ENCODE results near the gene PTCSC3. TPM values are rescaled to one million over a fixed set of nuclear protein-coding genes. Genes with fewer than 3 reads are reported as not detected.

Gene PTCSC3
- polyA plus RNA-seq, 3 donors: not detected

DNA sequence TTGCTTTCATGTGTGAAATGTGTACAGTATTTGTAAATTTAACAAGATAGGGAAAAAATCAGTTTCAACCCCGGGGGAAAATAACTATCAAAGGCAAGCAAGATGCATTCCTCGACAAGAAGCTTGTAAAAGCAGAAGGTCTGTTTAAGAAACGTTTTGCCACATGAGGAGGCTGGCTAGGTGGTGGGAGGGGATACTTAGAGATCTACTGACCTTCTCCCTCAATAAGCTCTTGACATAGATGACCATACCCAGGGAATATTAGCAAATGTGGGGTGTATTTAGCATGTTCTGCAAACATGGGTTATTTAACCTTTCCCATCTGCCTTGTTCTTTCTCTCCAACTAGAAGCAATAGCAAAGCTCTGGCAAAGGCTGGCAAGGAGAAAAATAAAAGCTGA lies 4.9 kb downstream of the PTCSC3 start:
- intact Hi-C loops (cut with micrococcal nuclease): no loop called here
- no peaks in the 10 kb centered on the region for H3K9me3 ChIP-seq (replicated peaks in 1 of 2; ENCODE audit: control insufficient read depth in 1 of 2, insufficient read depth in 1 of 2, low read length in 2 of 2)
- no peak overlapping the region for H3K27ac ChIP-seq (ENCODE audit: low read depth in 1 of 2, low read length in 2 of 2)
- no peaks in the 10 kb centered on the region for H3K4me1 ChIP-seq (ENCODE audit: control insufficient read depth in 1 of 2, insufficient read depth in 2 of 2, low read length in 2 of 2)
- no peak overlapping the region for H3K4me3 ChIP-seq (replicated peaks in 1 of 3; ENCODE audit: low read depth in 2 of 3, low read length in 3 of 3)
- Mint-ChIP-seq H3K9me3 (peaks cover 0 to 3% (median 0%) of the 10 kb centered on the region in 7 donors), H3K27ac (no peak overlapping the region), H3K36me3 (no peaks in the 10 kb centered on the region), H3K4me1 (no peaks in the 10 kb centered on the region), H3K27me3 (ENCODE audit: low read depth in 3 of 3) (peaks cover 0 to 3% (median 2%) of the 10 kb centered on the region in 3 donors), H3K4me3 (no peak overlapping the region)
- H3K9ac ChIP-seq (ENCODE audit: insufficient read depth, low read length, poor library complexity, severe bottlenecking): no peak overlapping the region
- H3K4me2 ChIP-seq (replicated peaks; ENCODE audit: extremely low read depth, low read length, poor library complexity, severe bottlenecking): no peak overlapping the region
- H4K20me1 ChIP-seq (ENCODE audit: insufficient read depth, low read length): no peaks in the 10 kb centered on the region
- no peaks in the 10 kb centered on the region for H3K36me3 ChIP-seq (replicated peaks in 1 of 2; ENCODE audit: control insufficient read depth in 1 of 2, insufficient read depth in 2 of 2, low read length in 2 of 2)
- 80% methylated on average over 1 of the region's 3 CpGs for WGBS (ENCODE audit: insufficient coverage)
- H2AFZ ChIP-seq (ENCODE audit: insufficient read depth, low read depth, low read length, poor library complexity, severe bottlenecking): no peak overlapping the region
- no peaks in the 10 kb centered on the region for H3K79me2 ChIP-seq (ENCODE audit: insufficient read depth, low read length)
- H3K27me3 ChIP-seq (ENCODE audit: control insufficient read depth in 2 of 2, insufficient read depth in 2 of 2, low read length in 2 of 2): no peaks in the 10 kb centered on the region
- DNase-seq: no peak
- TF ChIP-seq, protein P1, sequence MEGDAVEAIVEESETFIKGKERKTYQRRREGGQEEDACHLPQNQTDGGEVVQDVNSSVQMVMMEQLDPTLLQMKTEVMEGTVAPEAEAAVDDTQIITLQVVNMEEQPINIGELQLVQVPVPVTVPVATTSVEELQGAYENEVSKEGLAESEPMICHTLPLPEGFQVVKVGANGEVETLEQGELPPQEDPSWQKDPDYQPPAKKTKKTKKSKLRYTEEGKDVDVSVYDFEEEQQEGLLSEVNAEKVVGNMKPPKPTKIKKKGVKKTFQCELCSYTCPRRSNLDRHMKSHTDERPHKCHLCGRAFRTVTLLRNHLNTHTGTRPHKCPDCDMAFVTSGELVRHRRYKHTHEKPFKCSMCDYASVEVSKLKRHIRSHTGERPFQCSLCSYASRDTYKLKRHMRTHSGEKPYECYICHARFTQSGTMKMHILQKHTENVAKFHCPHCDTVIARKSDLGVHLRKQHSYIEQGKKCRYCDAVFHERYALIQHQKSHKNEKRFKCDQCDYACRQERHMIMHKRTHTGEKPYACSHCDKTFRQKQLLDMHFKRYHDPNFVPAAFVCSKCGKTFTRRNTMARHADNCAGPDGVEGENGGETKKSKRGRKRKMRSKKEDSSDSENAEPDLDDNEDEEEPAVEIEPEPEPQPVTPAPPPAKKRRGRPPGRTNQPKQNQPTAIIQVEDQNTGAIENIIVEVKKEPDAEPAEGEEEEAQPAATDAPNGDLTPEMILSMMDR (IDR thresholded peaks at IDR 0.05): no peak

DNA sequence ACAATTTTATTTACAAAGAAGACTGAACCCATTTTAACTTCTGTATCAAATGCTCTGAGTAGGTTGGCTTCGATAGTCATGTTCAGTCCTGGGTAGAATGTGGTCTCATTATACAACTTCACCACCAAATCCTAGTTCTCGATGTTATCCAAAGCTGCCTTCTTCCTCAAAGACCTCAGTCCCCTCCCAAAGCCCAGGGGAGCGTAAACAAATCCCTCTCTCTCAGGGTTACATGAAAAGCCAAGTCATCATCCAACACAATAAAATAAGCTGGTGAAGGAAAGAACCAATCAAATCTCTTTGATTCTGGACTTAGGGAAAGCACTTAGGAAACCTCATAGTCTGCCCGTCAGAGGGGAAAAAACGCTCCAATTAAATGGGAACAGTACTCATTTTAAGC lies 9.1 kb downstream of the PTCSC3 start:
- Histone ChIP-seq H3K79me2 (ENCODE audit: insufficient read depth, low read length) (no peaks in the 10 kb centered on the region), H4K20me1 (ENCODE audit: insufficient read depth, low read length) (no peaks in the 10 kb centered on the region), H3K36me3 (replicated peaks in 1 of 2; ENCODE audit: control insufficient read depth in 1 of 2, insufficient read depth in 2 of 2, low read length in 2 of 2) (no peaks in the 10 kb centered on the region), H3K9ac (ENCODE audit: insufficient read depth, low read length, poor library complexity, severe bottlenecking) (no peak overlapping the region), H2AFZ (ENCODE audit: insufficient read depth, low read depth, low read length, poor library complexity, severe bottlenecking) (no peak overlapping the region), H3K27ac (ENCODE audit: low read depth in 1 of 2, low read length in 2 of 2) (no peak overlapping the region), H3K9me3 (replicated peaks in 1 of 2; ENCODE audit: control insufficient read depth in 1 of 2, insufficient read depth in 1 of 2, low read length in 2 of 2) (no peaks in the 10 kb centered on the region), H3K27me3 (ENCODE audit: control insufficient read depth in 2 of 2, insufficient read depth in 2 of 2, low read length in 2 of 2) (no peaks in the 10 kb centered on the region), H3K4me3 (replicated peaks in 1 of 3; ENCODE audit: low read depth in 2 of 3, low read length in 3 of 3) (no peak overlapping the region), H3K4me1 (ENCODE audit: control insufficient read depth in 1 of 2, insufficient read depth in 2 of 2, low read length in 2 of 2) (no peaks in the 10 kb centered on the region), H3K4me2 (replicated peaks; ENCODE audit: extremely low read depth, low read length, poor library complexity, severe bottlenecking) (no peak overlapping the region)
- intact Hi-C loops (cut with micrococcal nuclease): no loop called here
- TF ChIP-seq, protein P1 (IDR thresholded peaks at IDR 0.05): no peak
- no peak overlapping the region for H3K27ac Mint-ChIP-seq
- DNase-seq: no peak
- peaks cover 0 to 1% (median 0%) of the 10 kb centered on the region in 7 donors for H3K9me3 Mint-ChIP-seq
- H3K4me1 Mint-ChIP-seq: no peaks in the 10 kb centered on the region
- H3K36me3 Mint-ChIP-seq: no peaks in the 10 kb centered on the region
- H3K27me3 Mint-ChIP-seq (ENCODE audit: low read depth in 3 of 3): peaks cover 1 to 6% (median 2%) of the 10 kb centered on the region in 3 donors
- no peak overlapping the region for H3K4me3 Mint-ChIP-seq
- no CpG with 5 or more reads among the region's 5 CpGs for WGBS (ENCODE audit: insufficient coverage)
